ENCODE data around the gene TTC1.
A peak's percentile ranks its signal among the peaks of the same experiment; 100 is the strongest.
"Not testable (repeated sequence)": the region's sequence is repeated elsewhere in the genome, so short reads cannot be mapped to it uniquely, and the experiment has no call there.

TTC1 gene

DNA sequence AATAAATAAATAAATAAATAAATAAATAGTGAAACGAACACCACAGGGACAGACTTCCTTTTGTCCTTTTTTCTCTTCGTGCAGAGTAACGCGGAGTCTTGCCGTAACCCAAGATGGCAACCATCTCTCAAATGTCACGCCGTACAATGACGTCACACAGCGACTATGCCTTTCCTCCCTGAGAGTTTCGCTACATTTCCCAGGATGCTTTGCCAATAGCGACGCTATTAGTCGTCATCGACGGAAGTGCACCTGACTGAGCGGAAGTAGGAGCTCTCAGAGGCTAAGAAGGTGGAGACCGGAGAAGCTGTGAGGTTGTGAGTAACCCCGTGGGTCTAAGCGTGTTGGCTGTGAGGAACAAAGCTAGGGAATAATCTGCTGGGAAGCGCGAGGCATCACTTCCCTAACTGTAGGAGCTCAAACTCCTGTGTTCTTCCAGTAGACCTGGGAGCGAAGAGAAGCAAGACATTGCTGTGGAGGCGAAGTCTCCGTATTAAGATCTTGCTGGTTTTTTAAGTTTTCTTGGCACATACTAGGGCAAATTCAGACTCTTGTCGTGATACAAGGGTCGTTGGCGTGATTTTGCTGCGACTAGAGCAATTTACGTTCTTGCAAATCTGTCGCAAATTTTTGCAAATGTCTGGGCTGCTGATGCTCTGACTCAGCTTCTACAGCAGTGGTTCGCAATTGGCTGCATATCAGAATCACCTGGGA, at the start of gene TTC1:
Gene TTC1 (plus strand): TSS at position 263 of the 714 bp plus-strand sequence. CDS start 1,390 bp downstream, outside the sequence.
- in situ Hi-C loops (cut with HindIII; ENCODE audit: low sequenced_read_pairs), result no loop called here
- peak; percentile 99 for DNase-seq (ENCODE audit: low read depth, low spot score)
- H3K4me3 ChIP-seq (ENCODE audit: low read depth, low read length), result peak within 1 kb of the TSS; percentile 100
- no peak for TF ChIP-seq CTCF (IDR thresholded peaks at IDR 0.05; ENCODE audit: low read depth, low read length)

DNA sequence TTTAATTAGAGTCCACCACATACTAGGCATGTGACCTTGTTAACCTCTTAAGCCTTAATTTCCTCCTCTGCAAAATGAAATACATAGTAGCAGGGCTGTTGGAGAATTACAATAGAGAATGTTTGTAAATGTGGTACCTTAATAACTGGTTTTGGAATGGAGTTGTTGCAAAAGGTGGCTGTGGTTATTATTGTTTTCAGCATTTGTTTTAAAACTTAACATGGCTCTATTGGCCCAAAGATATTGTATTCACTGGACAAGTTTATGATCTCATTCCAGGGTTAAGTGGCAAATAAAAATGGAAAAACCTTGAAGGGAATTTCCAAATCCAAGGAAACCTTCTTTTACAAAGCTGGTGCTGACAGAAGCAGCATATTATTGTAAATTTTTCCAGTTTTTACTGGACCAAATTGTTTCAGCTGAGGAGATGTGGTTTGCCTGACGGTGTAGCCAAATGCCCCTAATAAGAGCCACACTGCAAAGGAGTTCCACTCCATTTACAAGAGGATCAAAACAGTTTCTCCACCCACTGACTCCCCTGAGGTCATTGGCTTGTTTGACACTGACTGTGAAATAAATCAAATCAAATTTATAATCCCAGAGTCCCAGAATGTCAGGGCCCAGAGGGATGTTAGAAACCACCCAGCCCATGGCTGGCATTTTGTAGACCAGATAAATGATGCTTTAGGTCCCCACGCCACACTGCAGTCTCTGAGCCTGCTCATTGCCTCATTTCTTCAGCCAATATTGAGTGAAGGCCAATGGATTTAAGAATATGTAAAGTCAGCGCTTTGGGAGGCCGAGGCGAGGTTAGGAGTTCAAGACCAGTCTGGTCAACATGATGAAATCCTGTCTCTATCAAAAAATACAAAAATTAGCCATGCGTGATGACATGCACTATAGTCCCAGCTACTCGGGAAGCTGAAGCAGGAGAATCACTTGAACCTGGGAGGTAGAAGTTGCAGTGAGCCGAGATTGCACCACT, 47.5 kb upstream of the TTC1 start:
- DNase-seq (ENCODE audit: low read depth, low spot score), result no peak

DNA sequence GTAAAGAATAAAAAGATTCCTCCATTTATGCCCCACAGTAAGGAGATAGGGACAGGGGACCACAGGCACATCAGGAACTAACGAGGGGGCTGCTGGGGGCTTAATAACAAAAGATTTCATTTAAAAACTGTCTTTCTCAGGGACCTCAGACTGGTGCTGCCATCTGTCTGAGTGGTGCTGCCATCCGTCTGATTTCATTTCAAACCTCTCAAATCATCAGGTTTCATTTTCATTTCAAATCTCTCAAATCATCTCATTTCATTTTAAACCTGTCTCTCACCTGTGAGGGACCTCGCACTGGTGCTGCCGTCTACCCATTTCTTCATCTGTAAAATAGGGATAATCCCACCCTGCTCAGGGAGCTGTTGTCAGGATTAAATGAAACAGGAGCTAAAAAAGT, 46.7 kb upstream of the TTC1 start:
- no peak for TF ChIP-seq CTCF (IDR thresholded peaks at IDR 0.05; ENCODE audit: low read depth, low read length)
- no peak for DNase-seq (ENCODE audit: low read depth, low spot score)
- H3K4me3 ChIP-seq (ENCODE audit: low read depth, low read length), result no peak overlapping the region
- in situ Hi-C loops (cut with HindIII; ENCODE audit: low sequenced_read_pairs), result no loop called here

More for the DNA sequence above, 47.5 kb upstream of the TTC1 start:
- in situ Hi-C loops (cut with HindIII; ENCODE audit: low sequenced_read_pairs), result no loop called here
- TF ChIP-seq CTCF (IDR thresholded peaks at IDR 0.05; ENCODE audit: low read depth, low read length), result no peak
- H3K4me3 ChIP-seq (ENCODE audit: low read depth, low read length), result no peak overlapping the region

- no peak for TF ChIP-seq CTCF (IDR thresholded peaks at IDR 0.05; ENCODE audit: low read depth, low read length)
- in situ Hi-C loops (cut with HindIII; ENCODE audit: low sequenced_read_pairs), result no loop called here
- no peak overlapping the region for H3K4me3 ChIP-seq (ENCODE audit: low read depth, low read length)
- no peak for DNase-seq (ENCODE audit: low read depth, low spot score)
Measured at GRCh38 chr5:159963935-159964334, 45.0 kb upstream of the TTC1 start.

DNA sequence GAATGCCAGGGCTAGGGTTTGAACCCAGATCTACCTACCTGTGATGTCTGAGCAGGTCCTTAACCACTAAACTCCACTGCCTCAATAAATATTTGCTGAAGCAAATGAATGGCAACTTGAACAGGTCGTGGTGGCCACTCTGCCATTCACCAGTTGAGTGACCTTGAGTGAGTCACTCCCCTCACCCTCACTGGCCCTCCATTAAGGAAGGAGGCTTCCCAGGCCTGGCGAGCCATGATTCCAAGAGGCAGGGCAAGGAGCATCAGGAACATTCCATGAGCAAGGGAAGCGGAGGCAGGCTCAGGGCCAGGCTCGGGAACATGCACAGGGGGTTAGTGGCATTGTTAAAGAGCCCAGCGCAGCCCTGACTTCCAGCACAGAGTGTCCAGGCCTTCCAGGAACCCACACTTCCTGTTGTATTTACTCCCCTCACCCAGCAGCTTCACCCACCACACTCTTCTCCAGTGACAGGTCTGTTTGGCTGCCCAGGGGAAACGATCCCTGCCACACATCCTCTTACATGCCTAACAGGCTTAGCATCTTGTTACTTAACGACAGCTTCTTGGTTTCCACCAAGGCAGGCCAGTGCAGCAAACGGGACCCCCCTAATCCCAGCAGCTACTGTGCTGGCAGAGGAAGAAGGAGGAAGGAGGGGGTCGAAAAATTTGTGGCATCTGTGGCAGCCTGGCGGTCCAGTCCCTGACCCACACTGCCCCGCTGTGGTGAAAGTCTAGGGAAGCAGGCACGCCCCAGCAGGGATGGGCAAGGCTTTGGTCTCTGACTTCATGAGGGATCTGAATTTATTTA, 43.7 kb upstream of the TTC1 start:
- peak; percentile 72 for DNase-seq (ENCODE audit: low read depth, low spot score)
- H3K4me3 ChIP-seq (ENCODE audit: low read depth, low read length), result no peak overlapping the region
- peak; percentile 81 for TF ChIP-seq CTCF (IDR thresholded peaks at IDR 0.05; ENCODE audit: low read depth, low read length)
- in situ Hi-C loops (cut with HindIII; ENCODE audit: low sequenced_read_pairs), result no loop called here

- H3K4me3 ChIP-seq (ENCODE audit: low read depth, low read length); in situ Hi-C loops (cut with HindIII; ENCODE audit: low sequenced_read_pairs); DNase-seq (ENCODE audit: low read depth, low spot score): not testable (repeated sequence)
Measured at GRCh38 chr5:159965838-159966128, 43.2 kb upstream of the TTC1 start.
